Memory B cell (primary cell): Measurements from ENCODE around the gene ARHGAP45.

Experiments used
- ATAC-seq: fragments of 150-1000 bp; cut with Tn5 transposase; 2 replicates; pipeline ENCODE4 v1.10.0; 2021; ENCODE audit warnings: low read depth, mild to moderate bottlenecking, moderate library complexity
- DNase-seq, 2 donors: peaks; one replicate each; pipeline ENCODE4 v3.0.0; 2022; ENCODE audit warnings: low spot score in 2 of 2
- H3K27ac Mint-ChIP-seq: one replicate; pipeline ENCODE4 v1.8.0; 2022; ENCODE audit warnings: mild to moderate bottlenecking, moderate library complexity, mixed read lengths
- H3K27me3 Mint-ChIP-seq: one replicate; pipeline ENCODE4 v1.8.0; 2022; ENCODE audit warnings: mixed read lengths
- H3K36me3 Mint-ChIP-seq: one replicate; pipeline ENCODE4 v1.8.0; 2022; ENCODE audit warnings: mild to moderate bottlenecking, mixed read lengths
- H3K4me1 Mint-ChIP-seq: one replicate; pipeline ENCODE4 v1.8.0; 2022; ENCODE audit warnings: mixed read lengths
- H3K4me3 Mint-ChIP-seq: one replicate; pipeline ENCODE4 v1.8.0; 2022; ENCODE audit warnings: mild to moderate bottlenecking, moderate library complexity, mixed read lengths
- H3K9me3 Mint-ChIP-seq: one replicate; pipeline ENCODE4 v1.8.0; 2022; ENCODE audit warnings: mixed read lengths

ARHGAP45 gene

GRCh38 chr19:1045247-1045603, 21.7 kb upstream of the ARHGAP45 start:
- no peaks in the 10 kb centered on the region for H3K27me3 Mint-ChIP-seq
- DNase-seq (peak in 1 of 2 donors; percentile 53), ATAC-seq (peak; percentile 56)
- H3K4me1 Mint-ChIP-seq: peaks cover 12% of the 10 kb centered on the region
- peaks cover 10% of the 10 kb centered on the region for H3K36me3 Mint-ChIP-seq
- no peaks in the 10 kb centered on the region for H3K9me3 Mint-ChIP-seq
- H3K4me3 Mint-ChIP-seq: no peak overlapping the region
- no peak overlapping the region for H3K27ac Mint-ChIP-seq

GRCh38 chr19:1046117-1046626, 20.8 kb upstream of the ARHGAP45 start:
- no peak for DNase-seq
- H3K4me1 Mint-ChIP-seq: peaks cover 7% of the 10 kb centered on the region
- H3K4me3 Mint-ChIP-seq: no peak overlapping the region

GRCh38 chr19:1046836-1047695, 19.9 kb upstream of the ARHGAP45 start:
- no peak overlapping the region for H3K4me3 Mint-ChIP-seq

More at GRCh38 chr19:1046117-1046626, 20.8 kb upstream of the ARHGAP45 start:
- Mint-ChIP-seq H3K36me3 (peaks cover 10% of the 10 kb centered on the region), H3K27me3 (no peaks in the 10 kb centered on the region), H3K27ac (no peak overlapping the region), H3K9me3 (no peaks in the 10 kb centered on the region)
- ATAC-seq: no peak

GRCh38 chr19:1047696-1048147, 19.2 kb upstream of the ARHGAP45 start:
- DNase-seq (no peak), ATAC-seq (peak; percentile 19)
- no peak overlapping the region for H3K27ac Mint-ChIP-seq
- H3K9me3 Mint-ChIP-seq: no peaks in the 10 kb centered on the region
- no peak overlapping the region for H3K4me3 Mint-ChIP-seq
- peaks cover 9% of the 10 kb centered on the region for H3K4me1 Mint-ChIP-seq
- H3K27me3 Mint-ChIP-seq: no peaks in the 10 kb centered on the region
- peaks cover 8% of the 10 kb centered on the region for H3K36me3 Mint-ChIP-seq

More at GRCh38 chr19:1046836-1047695, 19.9 kb upstream of the ARHGAP45 start:
- no peak overlapping the region for H3K27ac Mint-ChIP-seq
- ATAC-seq (peak; percentile 37), DNase-seq (no peak)
- H3K9me3 Mint-ChIP-seq: no peaks in the 10 kb centered on the region
- H3K27me3 Mint-ChIP-seq: no peaks in the 10 kb centered on the region
- H3K4me1 Mint-ChIP-seq: peaks cover 7% of the 10 kb centered on the region
- peaks cover 10% of the 10 kb centered on the region for H3K36me3 Mint-ChIP-seq

- Mint-ChIP-seq H3K9me3 (no peaks in the 10 kb centered on the region), H3K4me1 (peaks cover 10% of the 10 kb centered on the region), H3K4me3 (no peak overlapping the region), H3K27ac (no peak overlapping the region), H3K36me3 (peaks cover 15% of the 10 kb centered on the region), H3K27me3 (no peaks in the 10 kb centered on the region)
- ATAC-seq: no peak
- DNase-seq: no peak
Measured at GRCh38 chr19:1049106-1049505, 17.9 kb upstream of the ARHGAP45 start.

DNA sequence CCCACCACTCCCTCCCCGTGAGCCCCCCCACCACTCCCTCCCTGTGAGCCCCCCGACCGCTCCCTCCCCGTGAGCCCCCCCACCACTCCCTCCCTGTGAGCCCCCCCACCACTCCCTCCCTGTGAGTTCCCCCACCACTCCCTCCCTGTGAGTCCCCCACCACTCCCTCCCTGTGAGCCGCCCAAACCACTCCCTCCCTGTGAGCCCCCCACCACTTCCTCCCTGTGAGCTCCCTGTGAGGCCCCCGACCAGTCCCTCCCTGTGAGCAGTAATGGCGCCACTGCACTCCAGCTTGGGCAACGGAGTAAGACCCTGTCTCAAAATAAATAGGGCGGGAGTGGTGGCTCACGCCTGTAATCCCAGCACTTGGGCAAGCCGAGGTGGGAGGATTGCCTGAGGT, 17.2 kb upstream of the ARHGAP45 start:
- DNase-seq (no peak), ATAC-seq (no peak)
- peak overlapping the region; percentile 55 for H3K27ac Mint-ChIP-seq
- H3K9me3 Mint-ChIP-seq: no peaks in the 10 kb centered on the region
- H3K4me3 Mint-ChIP-seq: no peak overlapping the region
- H3K27me3 Mint-ChIP-seq: no peaks in the 10 kb centered on the region
- peaks cover 10% of the 10 kb centered on the region for H3K4me1 Mint-ChIP-seq
- H3K36me3 Mint-ChIP-seq: peaks cover 10% of the 10 kb centered on the region

DNA sequence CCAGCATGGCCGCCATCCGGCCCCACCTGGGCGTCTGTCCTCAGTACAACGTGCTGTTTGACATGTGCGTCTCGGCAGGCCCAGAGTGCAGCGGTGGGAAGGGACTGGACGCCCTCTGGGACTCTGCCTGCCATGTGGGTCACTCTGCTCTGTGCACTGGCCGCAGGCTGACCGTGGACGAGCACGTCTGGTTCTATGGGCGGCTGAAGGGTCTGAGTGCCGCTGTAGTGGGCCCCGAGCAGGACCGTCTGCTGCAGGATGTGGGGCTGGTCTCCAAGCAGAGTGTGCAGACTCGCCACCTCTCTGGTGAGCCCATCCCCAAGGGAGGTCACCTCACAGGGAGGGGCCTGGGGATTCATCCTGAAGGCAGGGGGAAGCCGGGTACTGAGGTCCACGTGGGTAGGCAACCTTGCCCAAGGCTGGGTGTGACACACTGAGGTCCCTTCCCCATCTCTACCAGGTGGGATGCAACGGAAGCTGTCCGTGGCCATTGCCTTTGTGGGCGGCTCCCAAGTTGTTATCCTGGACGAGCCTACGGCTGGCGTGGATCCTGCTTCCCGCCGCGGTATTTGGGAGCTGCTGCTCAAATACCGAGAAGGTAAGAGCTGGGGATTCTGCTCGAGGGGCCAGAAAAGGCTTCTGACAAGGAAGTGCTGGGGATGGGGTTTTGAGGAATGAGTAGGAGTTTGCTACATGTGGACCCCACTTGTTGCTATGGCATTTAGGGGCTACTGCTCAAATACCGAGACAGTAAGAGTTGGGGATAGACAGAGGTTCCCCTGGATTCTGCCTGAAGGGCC, 15.8 kb upstream of the ARHGAP45 start:
- peaks cover 5% of the 10 kb centered on the region for H3K4me1 Mint-ChIP-seq
- H3K4me3 Mint-ChIP-seq: no peak overlapping the region
- peaks cover 10% of the 10 kb centered on the region for H3K36me3 Mint-ChIP-seq
- ATAC-seq: no peak
- H3K27me3 Mint-ChIP-seq: no peaks in the 10 kb centered on the region
- DNase-seq: no peak
- H3K9me3 Mint-ChIP-seq: no peaks in the 10 kb centered on the region
- H3K27ac Mint-ChIP-seq: no peak overlapping the region

DNA sequence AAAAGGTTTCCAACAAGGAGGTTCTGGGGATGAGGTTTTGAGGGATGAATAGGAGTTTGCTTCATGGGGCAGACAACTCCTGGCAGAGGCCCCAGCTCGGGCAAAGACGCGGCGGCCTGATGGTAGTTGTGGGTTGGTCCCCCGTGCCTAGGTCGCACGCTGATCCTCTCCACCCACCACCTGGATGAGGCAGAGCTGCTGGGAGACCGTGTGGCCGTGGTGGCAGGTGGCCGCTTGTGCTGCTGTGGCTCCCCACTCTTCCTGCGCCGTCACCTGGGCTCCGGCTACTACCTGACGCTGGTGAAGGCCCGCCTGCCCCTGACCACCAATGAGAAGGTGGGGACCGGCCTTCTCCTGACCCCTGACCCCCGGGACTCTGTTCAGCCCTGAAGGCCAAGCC, 15.2 kb upstream of the ARHGAP45 start:
- no peak for ATAC-seq
- Mint-ChIP-seq H3K36me3 (peaks cover 16% of the 10 kb centered on the region), H3K27ac (no peak overlapping the region)

GRCh38 chr19:1052349-1052975, 14.5 kb upstream of the ARHGAP45 start:
- peaks cover 12% of the 10 kb centered on the region for H3K4me1 Mint-ChIP-seq
- H3K27ac Mint-ChIP-seq: no peak overlapping the region
- no peaks in the 10 kb centered on the region for H3K9me3 Mint-ChIP-seq
- peaks cover 20% of the 10 kb centered on the region for H3K36me3 Mint-ChIP-seq
- DNase-seq: no peak
- no peaks in the 10 kb centered on the region for H3K27me3 Mint-ChIP-seq
- ATAC-seq: no peak
- no peak overlapping the region for H3K4me3 Mint-ChIP-seq

More for the DNA sequence above, 15.2 kb upstream of the ARHGAP45 start:
- H3K27me3 Mint-ChIP-seq: no peaks in the 10 kb centered on the region
- peaks cover 11% of the 10 kb centered on the region for H3K4me1 Mint-ChIP-seq
- DNase-seq: no peak
- H3K4me3 Mint-ChIP-seq: no peak overlapping the region
- no peaks in the 10 kb centered on the region for H3K9me3 Mint-ChIP-seq

- Mint-ChIP-seq H3K4me1 (peaks cover 21% of the 10 kb centered on the region), H3K27ac (no peak overlapping the region), H3K27me3 (no peaks in the 10 kb centered on the region), H3K9me3 (no peaks in the 10 kb centered on the region), H3K4me3 (no peak overlapping the region), H3K36me3 (peaks cover 22% of the 10 kb centered on the region)
- DNase-seq (no peak), ATAC-seq (no peak)
Measured at GRCh38 chr19:1053176-1054101, 13.5 kb upstream of the ARHGAP45 start.

DNA sequence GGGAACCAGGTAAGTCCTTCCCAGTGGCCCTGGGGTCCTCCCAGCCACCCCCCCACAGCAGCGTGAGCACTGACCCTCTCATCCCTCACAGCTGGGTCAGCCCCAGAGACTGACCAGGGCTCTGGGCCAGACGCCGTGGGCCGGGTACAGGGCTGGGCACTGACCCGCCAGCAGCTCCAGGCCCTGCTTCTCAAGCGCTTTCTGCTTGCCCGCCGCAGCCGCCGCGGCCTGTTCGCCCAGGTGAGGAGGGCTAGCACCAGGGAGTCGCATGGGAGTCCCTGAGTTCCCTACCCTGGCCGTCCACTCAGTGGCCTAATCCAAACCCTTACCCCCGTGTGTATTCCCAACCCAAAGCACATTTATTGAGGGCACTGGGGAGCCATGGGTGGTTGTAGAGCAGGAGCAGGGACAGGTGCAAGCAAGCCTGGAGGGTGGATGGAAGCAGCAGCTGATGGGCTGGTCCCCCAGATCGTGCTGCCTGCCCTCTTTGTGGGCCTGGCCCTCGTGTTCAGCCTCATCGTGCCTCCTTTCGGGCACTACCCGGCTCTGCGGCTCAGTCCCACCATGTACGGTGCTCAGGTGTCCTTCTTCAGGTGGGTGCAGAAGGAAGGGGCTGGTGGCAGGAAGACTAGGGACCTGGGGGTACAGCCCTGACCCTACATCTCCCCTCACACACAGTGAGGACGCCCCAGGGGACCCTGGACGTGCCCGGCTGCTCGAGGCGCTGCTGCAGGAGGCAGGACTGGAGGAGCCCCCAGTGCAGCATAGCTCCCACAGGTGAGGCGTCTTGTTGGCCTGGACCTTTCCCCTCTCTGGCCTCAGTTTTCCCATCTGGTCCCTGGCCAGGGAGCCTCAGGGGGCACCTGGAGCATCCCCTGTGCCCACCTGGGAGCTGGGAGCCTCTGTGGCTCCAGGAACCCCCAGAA, 12.6 kb upstream of the ARHGAP45 start:
- Mint-ChIP-seq H3K36me3 (peaks cover 23% of the 10 kb centered on the region), H3K4me3 (no peak overlapping the region), H3K27me3 (no peaks in the 10 kb centered on the region), H3K27ac (no peak overlapping the region), H3K9me3 (no peaks in the 10 kb centered on the region), H3K4me1 (peaks cover 23% of the 10 kb centered on the region)
- no peak for DNase-seq
- ATAC-seq: no peak

DNA sequence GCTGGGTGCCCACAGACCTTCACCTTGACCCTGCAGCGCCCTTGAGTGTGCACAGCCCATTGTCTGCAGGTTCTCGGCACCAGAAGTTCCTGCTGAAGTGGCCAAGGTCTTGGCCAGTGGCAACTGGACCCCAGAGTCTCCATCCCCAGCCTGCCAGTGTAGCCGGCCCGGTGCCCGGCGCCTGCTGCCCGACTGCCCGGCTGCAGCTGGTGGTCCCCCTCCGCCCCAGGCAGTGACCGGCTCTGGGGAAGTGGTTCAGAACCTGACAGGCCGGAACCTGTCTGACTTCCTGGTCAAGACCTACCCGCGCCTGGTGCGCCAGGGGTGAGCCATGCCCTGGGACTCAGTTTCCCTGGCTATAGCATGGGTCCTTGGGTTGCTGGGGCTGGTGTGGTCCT, 11.9 kb upstream of the ARHGAP45 start:
- ATAC-seq: no peak
- Mint-ChIP-seq H3K27me3 (no peaks in the 10 kb centered on the region), H3K36me3 (peaks cover 26% of the 10 kb centered on the region), H3K27ac (no peak overlapping the region), H3K9me3 (no peaks in the 10 kb centered on the region), H3K4me3 (no peak overlapping the region), H3K4me1 (peaks cover 23% of the 10 kb centered on the region)
- no peak for DNase-seq
